ENCODE results near the gene PDCL2.

Gene PDCL2

GRCh38 chr4:55538531-55538930 lies 53.5 kb downstream of the PDCL2 start:
- DNase-seq (ENCODE audit: low spot score) = no peak

- DNase-seq (ENCODE audit: low spot score) = no peak
Measured at GRCh38 chr4:55534306-55534705, 57.7 kb downstream of the PDCL2 start.

GRCh38 chr4:55530691-55531090 lies 61.4 kb downstream of the PDCL2 start:
- no peak for DNase-seq (ENCODE audit: low spot score)

GRCh38 chr4:55530167-55530566 lies 61.9 kb downstream of the PDCL2 start:
- DNase-seq (ENCODE audit: low spot score) = no peak

- no peak for DNase-seq (ENCODE audit: low spot score)
Measured at GRCh38 chr4:55528491-55528890, 63.6 kb downstream of the PDCL2 start.

GRCh38 chr4:55524844-55525571 lies 67.0 kb downstream of the PDCL2 start:
- DNase-seq (ENCODE audit: low spot score) = no peak

GRCh38 chr4:55518442-55518841 lies 73.6 kb downstream of the PDCL2 start:
- DNase-seq (ENCODE audit: low spot score) = no peak

- DNase-seq (ENCODE audit: low spot score) = no peak
Measured at GRCh38 chr4:55517526-55518229, 74.4 kb downstream of the PDCL2 start.

- DNase-seq (ENCODE audit: low spot score) = peak; percentile 4
Measured at GRCh38 chr4:55512922-55513571, 79.0 kb downstream of the PDCL2 start.

GRCh38 chr4:55512077-55512476 lies 80.0 kb downstream of the PDCL2 start:
- no peak for DNase-seq (ENCODE audit: low spot score)

- DNase-seq (ENCODE audit: low spot score) = no peak
Measured at GRCh38 chr4:55510685-55511084, 81.4 kb downstream of the PDCL2 start.

GRCh38 chr4:55509266-55509665 lies 82.8 kb downstream of the PDCL2 start:
- DNase-seq (ENCODE audit: low spot score) = peak; percentile 9

- no peak for DNase-seq (ENCODE audit: low spot score)
Measured at GRCh38 chr4:55507612-55508011, 84.4 kb downstream of the PDCL2 start.
